GM21825 (cell line): Measurements from ENCODE around the gene CPLX4.

Experiments used
- ATAC-seq: cut with Tn5 transposase; IDR thresholded peaks from one replicate; pipeline ENCODE4 v1.9.1; 2021; ENCODE audit warnings: mild to moderate bottlenecking, moderate library complexity; ENCODE audit not compliant: unreplicated experiment

Gene CPLX4

GRCh38 chr18:59308248-59308937 is 10.1 kb downstream of the CPLX4 start:
- peak; percentile 86 for ATAC-seq

- no peak for ATAC-seq
Observed at GRCh38 chr18:59306640-59307039, 11.8 kb downstream of the CPLX4 start.

- no peak for ATAC-seq
Observed at GRCh38 chr18:59305295-59305694, 13.2 kb downstream of the CPLX4 start.

GRCh38 chr18:59303656-59304195 is 14.7 kb downstream of the CPLX4 start:
- ATAC-seq = no peak

- ATAC-seq = no peak
Observed at GRCh38 chr18:59303006-59303405, 15.4 kb downstream of the CPLX4 start.

- no peak for ATAC-seq
Observed at GRCh38 chr18:59301929-59302328, 16.5 kb downstream of the CPLX4 start.

GRCh38 chr18:59300676-59301285 is 17.7 kb downstream of the CPLX4 start:
- no peak for ATAC-seq

- no peak for ATAC-seq
Observed at GRCh38 chr18:59298871-59299270, 19.6 kb downstream of the CPLX4 start.

- ATAC-seq = no peak
Observed at GRCh38 chr18:59293317-59293716, 25.1 kb downstream of the CPLX4 start.

GRCh38 chr18:59286341-59286740 is 32.1 kb downstream of the CPLX4 start:
- no peak for ATAC-seq

- no peak for ATAC-seq
Observed at GRCh38 chr18:59282341-59282740, 36.1 kb downstream of the CPLX4 start.

- no peak for ATAC-seq
Observed at GRCh38 chr18:59279722-59280121, 38.7 kb downstream of the CPLX4 start.

GRCh38 chr18:59279193-59279592 is 39.3 kb downstream of the CPLX4 start:
- ATAC-seq = no peak

- ATAC-seq = no peak
Observed at GRCh38 chr18:59278793-59279192, 39.7 kb downstream of the CPLX4 start.

- ATAC-seq = no peak
Observed at GRCh38 chr18:59276047-59276446, 42.4 kb downstream of the CPLX4 start.

- ATAC-seq = no peak
Observed at GRCh38 chr18:59275406-59275949, 43.0 kb downstream of the CPLX4 start.

- ATAC-seq = no peak
Observed at GRCh38 chr18:59274533-59274928, 43.9 kb downstream of the CPLX4 start.

- no peak for ATAC-seq
Observed at GRCh38 chr18:59273759-59274532, 44.5 kb downstream of the CPLX4 start.

- ATAC-seq = no peak
Observed at GRCh38 chr18:59272891-59273758, 45.3 kb downstream of the CPLX4 start, which contains the start of gene RAX. Gene RAX, minus strand, starts transcription at chr18:59273454. Its CDS starts 248 bp downstream, at chr18:59273206.

GRCh38 chr18:59272221-59272888 is 46.1 kb downstream of the CPLX4 start:
- no peak for ATAC-seq
